OCI-LY7 (cell line): Measurements from ENCODE around the gene APOB. TPM values are rescaled to one million over a fixed set of nuclear protein-coding genes. Genes with fewer than 3 reads are reported as not detected.

ENCODE experiments used
- BruUV-seq: library from RNA; stranded (reverse); fragments of 400-500 nt; replicated peaks from 2 replicates; lab custom pipeline; 2021; lab: Mats Ljungman, UMichigan
- CTCF ChIA-PET: fragments of 300-600 bp; sonication (Branson Sonifier 250); formaldehyde crosslinking; loops from one replicate; lab custom pipeline; 2022; ENCODE audit warnings: antibody characterized with exemption; ENCODE audit not compliant: unreplicated experiment; lab: Charles Lee
- POLR2A ChIA-PET: fragments of 300-600 bp; sonication (Branson Sonifier 250); formaldehyde crosslinking; loops from one replicate; lab custom pipeline; 2022; ENCODE audit warnings: antibody characterized with exemption; lab: Charles Lee
- DNase-seq: peaks from one replicate; pipeline ENCODE4 v3.0.0-alpha.2; 2015; ENCODE audit warnings: low spot score
- H2AFZ ChIP-seq: fragments of 200-600 bp; sonication (generic), shearing (Covaris generic); 2 replicates; pipeline ENCODE4 v1.6.1; 2014; ENCODE audit warnings: mild to moderate bottlenecking, antibody characterized with exemption, low read length, moderate library complexity
- H3K27ac ChIP-seq: fragments of 200-600 bp; sonication (generic); 2 replicates; pipeline ENCODE4 v1.5.1; 2014; ENCODE audit warnings: mixed run types, low read depth, mild to moderate bottlenecking, moderate library complexity, low read length, inconsistent platforms; ENCODE audit not compliant: poor library complexity, severe bottlenecking
- H3K36me3 ChIP-seq: fragments of 200-600 bp; sonication (generic); 2 replicates; pipeline ENCODE4 v1.6.1; 2014; ENCODE audit warnings: mild to moderate bottlenecking, antibody characterized with exemption, low read length, moderate library complexity, mixed read lengths; ENCODE audit not compliant: insufficient read depth
- H3K4me1 ChIP-seq: fragments of 200-600 bp; sonication (generic); 2 replicates; pipeline ENCODE4 v1.5.1; 2014; ENCODE audit warnings: mild to moderate bottlenecking, low read length; ENCODE audit not compliant: insufficient read depth, poor library complexity, severe bottlenecking
- H3K4me2 ChIP-seq: fragments of 200-600 bp; sonication (generic); 2 replicates; pipeline ENCODE4 v1.6.1; 2014; ENCODE audit warnings: mild to moderate bottlenecking, low read length
- H3K4me3 ChIP-seq: fragments of 200-600 bp; sonication (generic); 2 replicates; pipeline ENCODE4 v1.5.1; 2014; ENCODE audit warnings: mild to moderate bottlenecking, low read depth, low read length; ENCODE audit not compliant: poor library complexity, severe bottlenecking
- H3K79me2 ChIP-seq: fragments of 200-600 bp; sonication (generic); 2 replicates; pipeline ENCODE4 v1.6.1; 2016; ENCODE audit warnings: low read depth, mild to moderate bottlenecking, low read length, moderate library complexity, mixed read lengths; ENCODE audit not compliant: insufficient read depth
- H3K9me2 ChIP-seq: fragments of 200-600 bp; sonication (generic); 2 replicates; pipeline ENCODE4 v1.6.1; 2016; ENCODE audit warnings: mild to moderate bottlenecking, low read length, mixed read lengths; ENCODE audit not compliant: insufficient read depth
- H3K9me3 ChIP-seq: fragments of 200-600 bp; sonication (generic); 2 replicates; pipeline ENCODE4 v1.6.1; 2014; ENCODE audit warnings: mild to moderate bottlenecking, mixed run types, low read length, mixed read lengths
- H4K20me1 ChIP-seq: fragments of 200-600 bp; sonication (generic); 2 replicates; pipeline ENCODE4 v1.6.1; 2014; ENCODE audit warnings: mild to moderate bottlenecking, antibody characterized with exemption, low read length, moderate library complexity, mixed read lengths; ENCODE audit not compliant: insufficient read depth
- EZH2phosphoT487 ChIP-seq: fragments of 200-600 bp; sonication (generic); IDR thresholded peaks from 2 replicates; pipeline ENCODE4 v1.6.1; 2018; ENCODE audit warnings: low read depth, borderline replicate concordance, mild to moderate bottlenecking, mixed run types, antibody characterized with exemption, low read length, moderate library complexity, mixed read lengths
- intact Hi-C: fragments of 100-400 bp; cut with micrococcal nuclease; formaldehyde crosslinking; loops from one replicate; pipeline ENCODE4 v1.10.0; 2022; ENCODE audit not compliant: unreplicated experiment
- total RNA-seq, 2 experiments: library from RNA; depleted of rRNA in 1 of 2; stranded (reverse); fragments of >200 nt in 1 of 2; shearing (Covaris generic) in 1 of 2; gene quantifications; 2 replicates each; pipeline ENCODE4 v1.2.3, GENCODE V29; 2014 to 2022
- TF ChIP-seq, protein P1 (sequence below): fragments of 200-600 bp; sonication (generic); conservative IDR thresholded peaks from 2 replicates; pipeline ENCODE4 v1.5.1; 2014; ENCODE audit warnings: mild to moderate bottlenecking, antibody characterized with exemption, low read length, moderate library complexity, mixed read lengths

The APOB gene
- total RNA-seq, 2 experiments from 2014 or later = 0.03 TPM; not detected in 1

GRCh38 chr2:21040468-21041377 is 3.1 kb downstream of the APOB start:
- H3K4me2 ChIP-seq = no peak overlapping the region
- ChIA-PET CTCF (no interaction called here), POLR2A (no interaction called here)
- H3K36me3 ChIP-seq = no peaks in the 10 kb centered on the region
- no peaks in the 10 kb centered on the region for H3K9me3 ChIP-seq
- H3K79me2 ChIP-seq = no peaks in the 10 kb centered on the region
- intact Hi-C loops = no loop called here
- no TSS peak for BruUV-seq
- H3K4me3 ChIP-seq = no peak overlapping the region
- no peak for DNase-seq
- no peak for TF ChIP-seq EZH2phosphoT487
- TF ChIP-seq, protein P1, sequence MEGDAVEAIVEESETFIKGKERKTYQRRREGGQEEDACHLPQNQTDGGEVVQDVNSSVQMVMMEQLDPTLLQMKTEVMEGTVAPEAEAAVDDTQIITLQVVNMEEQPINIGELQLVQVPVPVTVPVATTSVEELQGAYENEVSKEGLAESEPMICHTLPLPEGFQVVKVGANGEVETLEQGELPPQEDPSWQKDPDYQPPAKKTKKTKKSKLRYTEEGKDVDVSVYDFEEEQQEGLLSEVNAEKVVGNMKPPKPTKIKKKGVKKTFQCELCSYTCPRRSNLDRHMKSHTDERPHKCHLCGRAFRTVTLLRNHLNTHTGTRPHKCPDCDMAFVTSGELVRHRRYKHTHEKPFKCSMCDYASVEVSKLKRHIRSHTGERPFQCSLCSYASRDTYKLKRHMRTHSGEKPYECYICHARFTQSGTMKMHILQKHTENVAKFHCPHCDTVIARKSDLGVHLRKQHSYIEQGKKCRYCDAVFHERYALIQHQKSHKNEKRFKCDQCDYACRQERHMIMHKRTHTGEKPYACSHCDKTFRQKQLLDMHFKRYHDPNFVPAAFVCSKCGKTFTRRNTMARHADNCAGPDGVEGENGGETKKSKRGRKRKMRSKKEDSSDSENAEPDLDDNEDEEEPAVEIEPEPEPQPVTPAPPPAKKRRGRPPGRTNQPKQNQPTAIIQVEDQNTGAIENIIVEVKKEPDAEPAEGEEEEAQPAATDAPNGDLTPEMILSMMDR = no peak
- H3K4me1 ChIP-seq = no peaks in the 10 kb centered on the region
- no peak overlapping the region for H3K27ac ChIP-seq
- H3K9me2 ChIP-seq = no peaks in the 10 kb centered on the region
- H4K20me1 ChIP-seq = no peaks in the 10 kb centered on the region
- no peak overlapping the region for H2AFZ ChIP-seq

GRCh38 chr2:21039979-21040467 is 3.9 kb downstream of the APOB start:
- Histone ChIP-seq H3K27ac (no peak overlapping the region), H3K4me1 (no peaks in the 10 kb centered on the region), H3K4me2 (no peak overlapping the region), H3K9me3 (no peaks in the 10 kb centered on the region), H2AFZ (no peak overlapping the region), H3K79me2 (no peaks in the 10 kb centered on the region), H4K20me1 (no peaks in the 10 kb centered on the region), H3K36me3 (no peaks in the 10 kb centered on the region), H3K9me2 (no peaks in the 10 kb centered on the region), H3K4me3 (no peak overlapping the region)
- ChIA-PET CTCF (no interaction called here), POLR2A (no interaction called here)
- DNase-seq = no peak
- intact Hi-C loops = no loop called here
- no TSS peak for BruUV-seq
- no peak for TF ChIP-seq EZH2phosphoT487
- TF ChIP-seq, protein P1 = no peak

- Histone ChIP-seq H3K27ac (no peak overlapping the region), H3K4me3 (no peak overlapping the region), H3K4me1 (no peaks in the 10 kb centered on the region), H2AFZ (no peak overlapping the region), H3K36me3 (no peaks in the 10 kb centered on the region), H3K9me3 (no peaks in the 10 kb centered on the region), H3K79me2 (no peaks in the 10 kb centered on the region), H3K9me2 (no peaks in the 10 kb centered on the region), H3K4me2 (no peak overlapping the region), H4K20me1 (no peaks in the 10 kb centered on the region)
- intact Hi-C loops = no loop called here
- POLR2A ChIA-PET = no interaction called here
- TF ChIP-seq, protein P1 = no peak
- no peak for TF ChIP-seq EZH2phosphoT487
- DNase-seq = no peak
- BruUV-seq = no TSS peak
- CTCF ChIA-PET = no interaction called here
These were observed 4.8 kb downstream of the APOB start for GRCh38 chr2:21039080-21039556.
